OCI-LY7 (cell line): ENCODE results near the gene MAP3K7CL.

Source experiments
- CTCF ChIP-seq: fragments of 200-600 bp; sonication (generic); conservative IDR thresholded peaks from 2 replicates; pipeline ENCODE4 v1.5.1; 2014; ENCODE audit warnings: mild to moderate bottlenecking, antibody characterized with exemption, low read length, moderate library complexity, mixed read lengths
- EZH2phosphoT487 ChIP-seq: fragments of 200-600 bp; sonication (generic); IDR thresholded peaks from 2 replicates; pipeline ENCODE4 v1.6.1; 2018; ENCODE audit warnings: low read depth, borderline replicate concordance, mild to moderate bottlenecking, mixed run types, antibody characterized with exemption, low read length, moderate library complexity, mixed read lengths

- no peak for TF ChIP-seq CTCF
- no peak for TF ChIP-seq EZH2phosphoT487
Measured at GRCh38 chr21:29092102-29092959, 38.1 kb upstream of the MAP3K7CL start.
